Fibroblast of skin of scalp (primary cell): ENCODE measurements around the gene USP17L19. TPM values are rescaled to one million over a fixed set of nuclear protein-coding genes. Genes with fewer than 3 reads are reported as not detected.
"Not testable (repeated sequence)": the region's sequence is repeated elsewhere in the genome, so short reads cannot be mapped to it uniquely, and the experiment has no call there.

Experiments
- DNase-seq: peaks from one replicate; pipeline ENCODE4 v3.0.0-alpha.2; 2013
- polyA plus RNA-seq, 2 experiments: library from polyadenylated mRNA; unstranded; fragments of 120-200 nt; gene quantifications; one replicate each; pipeline ENCODE4 v1.2.1, GENCODE V29; 2013; ENCODE audit not compliant: insufficient read length in 2 of 2

The USP17L19 gene, protein sequence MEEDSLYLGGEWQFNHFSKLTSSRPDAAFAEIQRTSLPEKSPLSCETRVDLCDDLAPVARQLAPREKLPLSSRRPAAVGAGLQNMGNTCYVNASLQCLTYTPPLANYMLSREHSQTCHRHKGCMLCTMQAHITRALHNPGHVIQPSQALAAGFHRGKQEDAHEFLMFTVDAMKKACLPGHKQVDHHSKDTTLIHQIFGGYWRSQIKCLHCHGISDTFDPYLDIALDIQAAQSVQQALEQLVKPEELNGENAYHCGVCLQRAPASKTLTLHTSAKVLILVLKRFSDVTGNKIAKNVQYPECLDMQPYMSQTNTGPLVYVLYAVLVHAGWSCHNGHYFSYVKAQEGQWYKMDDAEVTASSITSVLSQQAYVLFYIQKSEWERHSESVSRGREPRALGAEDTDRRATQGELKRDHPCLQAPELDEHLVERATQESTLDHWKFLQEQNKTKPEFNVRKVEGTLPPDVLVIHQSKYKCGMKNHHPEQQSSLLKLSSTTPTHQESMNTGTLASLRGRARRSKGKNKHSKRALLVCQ
- polyA plus RNA-seq (2013, experiment 1 of 2; ENCODE audit: insufficient read length), result not detected
- polyA plus RNA-seq (2013, experiment 2 of 2; ENCODE audit: insufficient read length), result not detected

DNA sequence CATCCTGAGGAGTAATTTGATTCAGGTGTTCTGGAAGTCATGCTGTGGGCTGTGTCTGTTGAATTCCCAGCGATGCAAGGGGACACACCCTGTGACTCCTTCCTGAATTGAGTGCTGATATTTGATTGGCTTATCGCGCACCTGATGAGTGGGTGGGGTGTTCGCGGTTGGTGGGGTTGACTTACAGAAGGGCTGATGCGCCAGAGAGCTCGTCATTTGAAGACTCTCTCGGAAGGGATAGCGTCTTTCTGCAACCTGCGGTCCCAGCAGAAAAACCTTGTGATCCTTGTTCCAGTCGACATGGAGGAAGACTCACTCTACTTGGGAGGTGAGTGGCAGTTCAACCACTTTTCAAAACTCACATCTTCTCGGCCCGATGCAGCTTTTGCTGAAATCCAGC is at the start of gene USP17L19:
Gene USP17L19 (plus strand): TSS at position 301 of the 400 bp plus-strand sequence. CDS start 0 bp downstream, at position 301.
- not testable (repeated sequence) for DNase-seq

DNA sequence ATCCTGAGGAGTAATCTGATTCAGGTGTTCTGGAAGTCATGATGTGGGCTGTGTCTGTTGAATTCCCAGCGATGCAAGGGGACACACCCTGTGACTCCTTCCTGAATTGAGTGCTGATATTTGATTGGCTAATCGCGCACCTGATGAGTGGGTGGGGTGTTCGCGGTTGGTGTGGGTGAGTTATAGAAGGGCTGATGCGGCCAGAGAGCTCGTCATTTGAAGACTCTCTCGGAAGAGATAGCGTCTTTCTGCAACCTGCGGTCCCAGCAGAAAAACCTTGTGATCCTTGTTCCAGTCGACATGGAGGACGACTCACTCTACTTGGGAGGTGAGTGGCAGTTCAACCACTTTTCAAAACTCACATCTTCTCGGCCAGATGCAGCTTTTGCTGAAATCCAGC is 42.8 kb upstream of the USP17L19 start, which contains the start of gene USP17L10:
Gene USP17L10 (plus strand): TSS at position 301 of the 400 bp plus-strand sequence. CDS start 0 bp downstream, at position 301.
- not testable (repeated sequence) for DNase-seq

DNA sequence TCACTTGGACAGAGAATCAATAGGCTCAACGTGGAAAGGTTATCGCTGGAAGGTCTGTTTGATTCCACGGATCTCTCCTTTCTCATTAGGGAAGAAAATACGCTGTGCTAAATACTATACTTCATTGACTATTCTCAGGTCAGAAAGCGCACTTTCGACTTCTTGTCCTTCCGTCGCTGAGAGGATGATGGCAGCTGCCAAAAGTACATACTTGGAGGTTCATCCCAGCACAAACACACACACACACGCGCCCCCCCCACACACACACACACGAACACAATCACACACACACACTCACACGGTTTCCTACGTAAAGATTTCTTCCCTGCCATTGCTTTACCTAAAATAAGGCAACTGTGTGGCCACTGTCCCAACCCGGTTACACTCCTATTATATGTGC is 38.5 kb upstream of the USP17L19 start:
- not testable (repeated sequence) for DNase-seq

DNA sequence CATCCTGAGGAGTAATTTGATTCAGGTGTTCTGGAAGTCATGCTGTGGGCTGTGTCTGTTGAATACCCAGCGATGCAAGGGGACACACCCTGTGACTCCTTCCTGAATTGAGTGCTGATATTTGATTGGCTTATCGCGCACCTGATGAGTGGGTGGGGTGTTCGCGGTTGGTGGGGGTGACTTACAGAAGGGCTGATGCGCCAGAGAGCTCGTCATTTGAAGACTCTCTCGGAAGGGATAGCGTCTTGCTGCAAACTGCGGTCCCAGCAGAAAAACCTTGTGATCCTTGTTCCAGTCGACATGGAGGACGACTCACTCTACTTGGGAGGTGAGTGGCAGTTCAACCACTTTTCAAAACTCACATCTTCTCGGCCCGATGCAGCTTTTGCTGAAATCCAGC is 38.1 kb upstream of the USP17L19 start, which contains the start of gene USP17L11:
Gene USP17L11 (plus strand): TSS at position 301 of the 400 bp plus-strand sequence. CDS start 0 bp downstream, at position 301.
- not testable (repeated sequence) for DNase-seq

DNA sequence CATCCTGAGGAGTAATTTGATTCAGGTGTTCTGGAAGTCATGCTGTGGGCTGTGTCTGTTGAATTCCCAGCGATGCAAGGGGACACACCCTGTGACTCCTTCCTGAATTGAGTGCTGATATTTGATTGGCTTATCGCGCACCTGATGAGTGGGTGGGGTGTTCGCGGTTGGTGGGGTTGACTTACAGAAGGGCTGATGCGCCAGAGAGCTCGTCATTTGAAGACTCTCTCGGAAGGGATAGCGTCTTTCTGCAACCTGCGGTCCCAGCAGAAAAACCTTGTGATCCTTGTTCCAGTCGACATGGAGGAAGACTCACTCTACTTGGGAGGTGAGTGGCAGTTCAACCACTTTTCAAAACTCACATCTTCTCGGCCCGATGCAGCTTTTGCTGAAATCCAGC is 33.3 kb upstream of the USP17L19 start, which contains the start of gene USP17L12:
Gene USP17L12 (plus strand): TSS at position 301 of the 400 bp plus-strand sequence. CDS start 0 bp downstream, at position 301.
- not testable (repeated sequence) for DNase-seq

DNA sequence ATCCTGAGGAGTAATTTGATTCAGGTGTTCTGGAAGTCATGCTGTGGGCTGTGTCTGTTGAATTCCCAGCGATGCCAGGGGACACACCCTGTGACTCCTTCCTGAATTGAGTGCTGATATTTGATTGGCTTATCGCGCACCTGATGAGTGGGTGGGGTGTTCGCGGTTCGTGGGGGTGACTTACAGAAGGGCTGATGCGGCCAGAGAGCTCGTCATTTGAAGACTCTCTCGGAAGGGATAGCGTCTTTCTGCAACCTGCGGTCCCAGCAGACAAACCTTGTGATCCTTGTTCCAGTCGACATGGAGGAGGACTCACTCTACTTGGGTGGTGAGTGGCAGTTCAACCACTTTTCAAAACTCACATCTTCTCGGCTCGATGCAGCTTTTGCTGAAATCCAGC is 28.6 kb upstream of the USP17L19 start, which contains the start of gene USP17L13:
Gene USP17L13 (plus strand): TSS at position 301 of the 400 bp plus-strand sequence. CDS start 0 bp downstream, at position 301.
- DNase-seq, result not testable (repeated sequence)

DNA sequence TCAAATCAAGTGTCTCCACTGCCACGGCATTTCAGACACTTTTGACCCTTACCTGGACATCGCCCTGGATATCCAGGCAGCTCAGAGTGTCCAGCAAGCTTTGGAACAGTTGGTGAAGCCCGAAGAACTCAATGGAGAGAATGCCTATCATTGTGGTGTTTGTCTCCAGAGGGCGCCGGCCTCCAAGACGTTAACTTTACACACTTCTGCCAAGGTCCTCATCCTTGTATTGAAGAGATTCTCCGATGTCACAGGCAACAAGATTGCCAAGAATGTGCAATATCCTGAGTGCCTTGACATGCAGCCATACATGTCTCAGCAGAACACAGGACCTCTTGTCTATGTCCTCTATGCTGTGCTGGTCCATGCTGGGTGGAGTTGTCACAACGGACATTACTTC is 22.9 kb upstream of the USP17L19 start:
- not testable (repeated sequence) for DNase-seq

DNA sequence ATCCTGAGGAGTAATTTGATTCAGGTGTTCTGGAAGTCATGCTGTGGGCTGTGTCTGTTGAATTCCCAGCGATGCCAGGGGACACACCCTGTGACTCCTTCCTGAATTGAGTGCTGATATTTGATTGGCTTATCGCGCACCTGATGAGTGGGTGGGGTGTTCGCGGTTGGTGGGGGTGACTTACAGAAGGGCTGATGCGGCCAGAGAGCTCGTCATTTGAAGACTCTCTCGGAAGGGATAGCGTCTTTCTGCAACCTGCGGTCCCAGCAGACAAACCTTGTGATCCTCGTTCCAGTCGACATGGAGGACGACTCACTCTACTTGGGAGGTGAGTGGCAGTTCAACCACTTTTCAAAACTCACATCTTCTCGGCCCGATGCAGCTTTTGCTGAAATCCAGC is 19.1 kb upstream of the USP17L19 start, which contains the start of gene USP17L15:
Gene USP17L15 (plus strand): TSS at position 301 of the 400 bp plus-strand sequence. CDS start 0 bp downstream, at position 301.
- not testable (repeated sequence) for DNase-seq

DNA sequence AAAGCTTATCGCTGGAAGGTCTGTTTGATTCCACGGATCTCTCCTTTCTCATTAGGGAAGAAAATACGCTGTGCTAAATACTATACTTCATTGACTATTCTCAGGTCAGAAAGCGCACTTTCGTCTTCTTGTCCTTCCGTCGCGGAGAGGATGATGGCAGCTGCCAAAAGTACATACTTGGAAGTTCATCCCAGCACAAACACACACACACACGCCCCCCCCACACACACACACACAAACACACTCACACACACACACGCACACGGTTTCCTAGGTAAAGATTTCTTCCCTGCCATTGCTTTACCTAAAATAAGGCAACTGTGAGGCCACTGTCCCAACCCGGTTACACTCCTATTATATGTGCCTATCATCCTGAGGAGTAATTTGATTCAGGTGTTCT is 14.7 kb upstream of the USP17L19 start:
- DNase-seq, result not testable (repeated sequence)

DNA sequence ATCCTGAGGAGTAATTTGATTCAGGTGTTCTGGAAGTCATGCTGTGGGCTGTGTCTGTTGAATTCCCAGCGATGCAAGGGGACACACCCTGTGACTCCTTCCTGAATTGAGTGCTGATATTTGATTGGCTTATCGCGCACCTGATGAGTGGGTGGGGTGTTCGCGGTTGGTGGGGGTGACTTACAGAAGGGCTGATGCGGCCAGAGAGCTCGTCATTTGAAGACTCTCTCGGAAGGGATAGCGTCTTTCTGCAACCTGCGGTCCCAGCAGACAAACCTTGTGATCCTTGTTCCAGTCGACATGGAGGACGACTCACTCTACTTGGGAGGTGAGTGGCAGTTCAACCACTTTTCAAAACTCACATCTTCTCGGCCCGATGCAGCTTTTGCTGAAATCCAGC is 9.6 kb upstream of the USP17L19 start, which contains the start of gene USP17L17:
Gene USP17L17 (plus strand): TSS at position 301 of the 400 bp plus-strand sequence. CDS start 0 bp downstream, at position 301.
- DNase-seq, result not testable (repeated sequence)

DNA sequence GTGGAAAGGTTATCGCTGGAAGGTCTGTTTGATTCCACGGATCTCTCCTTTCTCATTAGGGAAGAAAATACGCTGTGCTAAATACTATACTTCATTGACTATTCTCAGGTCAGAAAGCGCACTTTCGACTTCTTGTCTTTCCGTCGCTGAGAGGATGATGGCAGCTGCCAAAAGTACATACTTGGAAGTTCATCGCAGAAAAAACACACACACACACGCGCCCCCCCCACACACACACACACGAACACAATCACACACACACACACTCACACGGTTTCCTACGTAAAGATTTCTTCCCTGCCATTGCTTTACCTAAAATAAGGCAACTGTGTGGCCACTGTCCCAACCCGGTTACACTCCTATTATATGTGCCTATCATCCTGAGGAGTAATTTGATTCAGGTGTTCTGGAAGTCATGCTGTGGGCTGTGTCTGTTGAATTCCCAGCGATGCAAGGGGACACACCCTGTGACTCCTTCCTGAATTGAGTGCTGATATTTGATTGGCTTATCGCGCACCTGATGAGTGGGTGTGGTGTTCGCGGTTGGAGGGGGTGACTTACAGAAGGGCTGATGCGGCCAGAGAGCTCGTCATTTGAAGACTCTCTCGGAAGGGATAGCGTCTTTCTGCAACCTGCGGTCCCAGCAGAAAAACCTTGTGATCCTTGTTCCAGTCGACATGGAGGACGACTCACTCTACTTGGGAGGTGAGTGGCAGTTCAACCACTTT is 5.1 kb upstream of the USP17L19 start, which contains the start of gene USP17L18:
Gene USP17L18 (plus strand): TSS at position 678 of the 728 bp plus-strand sequence. CDS start 0 bp downstream, at position 678.
- DNase-seq, result not testable (repeated sequence)

DNA sequence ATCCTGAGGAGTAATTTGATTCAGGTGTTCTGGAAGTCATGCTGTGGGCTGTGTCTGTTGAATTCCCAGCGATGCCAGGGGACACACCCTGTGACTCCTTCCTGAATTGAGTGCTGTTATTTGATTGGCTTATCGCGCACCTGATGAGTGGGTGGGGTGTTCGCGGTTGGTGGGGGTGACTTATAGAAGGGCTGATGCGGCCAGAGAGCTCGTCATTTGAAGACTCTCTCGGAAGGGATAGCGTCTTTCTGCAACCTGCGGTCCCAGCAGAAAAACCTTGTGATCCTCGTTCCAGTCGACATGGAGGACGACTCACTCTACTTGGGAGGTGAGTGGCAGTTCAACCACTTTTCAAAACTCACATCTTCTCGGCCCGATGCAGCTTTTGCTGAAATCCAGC is 4.6 kb downstream of the USP17L19 start, which contains the start of gene USP17L20:
Gene USP17L20 (plus strand): TSS at position 301 of the 400 bp plus-strand sequence. CDS start 0 bp downstream, at position 301.
- DNase-seq, result not testable (repeated sequence)

DNA sequence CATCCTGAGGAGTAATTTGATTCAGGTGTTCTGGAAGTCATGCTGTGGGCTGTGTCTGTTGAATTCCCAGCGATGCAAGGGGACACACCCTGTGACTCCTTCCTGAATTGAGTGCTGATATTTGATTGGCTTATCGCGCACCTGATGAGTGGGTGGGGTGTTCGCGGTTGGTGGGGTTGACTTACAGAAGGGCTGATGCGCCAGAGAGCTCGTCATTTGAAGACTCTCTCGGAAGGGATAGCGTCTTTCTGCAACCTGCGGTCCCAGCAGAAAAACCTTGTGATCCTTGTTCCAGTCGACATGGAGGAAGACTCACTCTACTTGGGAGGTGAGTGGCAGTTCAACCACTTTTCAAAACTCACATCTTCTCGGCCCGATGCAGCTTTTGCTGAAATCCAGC is 9.4 kb downstream of the USP17L19 start, which contains the start of gene USP17L21:
Gene USP17L21 (plus strand): TSS at position 301 of the 400 bp plus-strand sequence. CDS start 0 bp downstream, at position 301.
- DNase-seq, result not testable (repeated sequence)

DNA sequence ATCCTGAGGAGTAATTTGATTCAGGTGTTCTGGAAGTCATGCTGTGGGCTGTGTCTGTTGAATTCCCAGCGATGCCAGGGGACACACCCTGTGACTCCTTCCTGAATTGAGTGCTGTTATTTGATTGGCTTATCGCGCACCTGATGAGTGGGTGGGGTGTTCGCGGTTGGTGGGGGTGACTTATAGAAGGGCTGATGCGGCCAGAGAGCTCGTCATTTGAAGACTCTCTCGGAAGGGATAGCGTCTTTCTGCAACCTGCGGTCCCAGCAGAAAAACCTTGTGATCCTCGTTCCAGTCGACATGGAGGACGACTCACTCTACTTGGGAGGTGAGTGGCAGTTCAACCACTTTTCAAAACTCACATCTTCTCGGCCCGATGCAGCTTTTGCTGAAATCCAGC is 14.1 kb downstream of the USP17L19 start, which contains the start of gene USP17L22:
Gene USP17L22 (plus strand): TSS at position 301 of the 400 bp plus-strand sequence. CDS start 0 bp downstream, at position 301.
- DNase-seq, result not testable (repeated sequence)

DNA sequence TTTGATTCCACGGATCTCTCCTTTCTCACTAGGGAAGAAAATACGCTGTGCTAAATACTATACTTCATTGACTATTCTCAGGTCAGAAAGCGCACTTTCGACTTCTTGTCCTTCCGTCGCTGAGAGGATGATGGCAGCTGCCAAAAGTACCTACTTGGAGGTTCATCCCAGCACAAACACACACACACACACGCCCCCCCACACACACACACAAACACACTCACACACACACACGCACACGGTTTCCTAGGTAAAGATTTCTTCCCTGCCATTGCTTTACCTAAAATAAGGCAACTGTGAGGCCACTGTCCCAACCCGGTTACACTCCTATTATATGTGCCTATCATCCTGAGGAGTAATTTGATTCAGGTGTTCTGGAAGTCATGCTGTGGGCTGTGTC is 18.5 kb downstream of the USP17L19 start:
- DNase-seq, result not testable (repeated sequence)
